SK-N-SH treated with all-trans-retinoic acid at 6 μM for 48 hours (cell line): Measurements from ENCODE around the gene GPER1.

Source experiments
- BACH2 ChIP-seq: fragments of 250-450 bp; sonication (Bioruptor Pico); IDR thresholded peaks from 2 replicates; pipeline ENCODE4 v1.9.0; 2021; ENCODE audit warnings: mild to moderate bottlenecking, borderline replicate concordance
- GLIS3 ChIP-seq: fragments of 250-450 bp; sonication (Bioruptor Pico); IDR thresholded peaks from 2 replicates; pipeline ENCODE4 v1.5.0; 2020; ENCODE audit warnings: mild to moderate bottlenecking, moderate library complexity
- ISL1 ChIP-seq: fragments of 250-450 bp; sonication (Bioruptor Pico); IDR thresholded peaks from 2 replicates; pipeline ENCODE4 v2.1.2; 2022; ENCODE audit warnings: mild to moderate bottlenecking, moderate library complexity
- TOX ChIP-seq: fragments of 250-450 bp; sonication (Bioruptor Pico); IDR thresholded peaks from 2 replicates; pipeline ENCODE4 v1.8.0; 2021; ENCODE audit warnings: mild to moderate bottlenecking, moderate library complexity, borderline replicate concordance
- ZFP3 ChIP-seq: fragments of 250-450 bp; sonication (Bioruptor Pico); IDR thresholded peaks from 2 replicates; pipeline ENCODE4 v1.5.0; 2020; ENCODE audit warnings: mild to moderate bottlenecking, moderate library complexity
- ZFP30 ChIP-seq: fragments of 450-650 bp; formaldehyde crosslinking; IDR thresholded peaks from 2 replicates; pipeline ENCODE4 v1.5.0; 2022; ENCODE audit warnings: mild to moderate bottlenecking, moderate library complexity
- ZNF565 ChIP-seq: fragments of 450-650 bp; formaldehyde crosslinking; conservative IDR thresholded peaks from 2 replicates; pipeline ENCODE4 v1.5.0; 2020; ENCODE audit warnings: low read depth, mild to moderate bottlenecking, moderate library complexity
- TF ChIP-seq, protein P1 (sequence below): fragments of 250-450 bp; sonication (Bioruptor Pico); IDR thresholded peaks from 2 replicates; pipeline ENCODE4 v1.8.0; 2020; ENCODE audit warnings: mild to moderate bottlenecking, moderate library complexity, borderline replicate concordance

DNA sequence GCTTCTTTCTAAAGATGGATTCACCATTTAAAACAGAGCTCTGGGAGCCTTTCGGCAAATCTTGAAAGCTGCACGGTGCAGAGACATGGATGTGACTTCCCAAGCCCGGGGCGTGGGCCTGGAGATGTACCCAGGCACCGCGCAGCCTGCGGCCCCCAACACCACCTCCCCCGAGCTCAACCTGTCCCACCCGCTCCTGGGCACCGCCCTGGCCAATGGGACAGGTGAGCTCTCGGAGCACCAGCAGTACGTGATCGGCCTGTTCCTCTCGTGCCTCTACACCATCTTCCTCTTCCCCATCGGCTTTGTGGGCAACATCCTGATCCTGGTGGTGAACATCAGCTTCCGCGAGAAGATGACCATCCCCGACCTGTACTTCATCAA is 3.7 kb downstream of the GPER1 start:
- TF ChIP-seq, protein P1, sequence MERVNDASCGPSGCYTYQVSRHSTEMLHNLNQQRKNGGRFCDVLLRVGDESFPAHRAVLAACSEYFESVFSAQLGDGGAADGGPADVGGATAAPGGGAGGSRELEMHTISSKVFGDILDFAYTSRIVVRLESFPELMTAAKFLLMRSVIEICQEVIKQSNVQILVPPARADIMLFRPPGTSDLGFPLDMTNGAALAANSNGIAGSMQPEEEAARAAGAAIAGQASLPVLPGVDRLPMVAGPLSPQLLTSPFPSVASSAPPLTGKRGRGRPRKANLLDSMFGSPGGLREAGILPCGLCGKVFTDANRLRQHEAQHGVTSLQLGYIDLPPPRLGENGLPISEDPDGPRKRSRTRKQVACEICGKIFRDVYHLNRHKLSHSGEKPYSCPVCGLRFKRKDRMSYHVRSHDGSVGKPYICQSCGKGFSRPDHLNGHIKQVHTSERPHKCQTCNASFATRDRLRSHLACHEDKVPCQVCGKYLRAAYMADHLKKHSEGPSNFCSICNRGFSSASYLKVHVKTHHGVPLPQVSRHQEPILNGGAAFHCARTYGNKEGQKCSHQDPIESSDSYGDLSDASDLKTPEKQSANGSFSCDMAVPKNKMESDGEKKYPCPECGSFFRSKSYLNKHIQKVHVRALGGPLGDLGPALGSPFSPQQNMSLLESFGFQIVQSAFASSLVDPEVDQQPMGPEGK (CRISPR knock-in tag), result no peak
- TF ChIP-seq ZFP3 (CRISPR knock-in tag) (no peak), GLIS3 (CRISPR knock-in tag) (no peak), ZNF565 (no peak), BACH2 (CRISPR knock-in tag) (no peak), ZFP30 (no peak), TOX (CRISPR knock-in tag) (no peak), ISL1 (CRISPR knock-in tag) (no peak)
